ENCODE measurements around the gene RAB20. TPM values are rescaled to one million over a fixed set of nuclear protein-coding genes. Genes with fewer than 3 reads are reported as not detected.

The RAB20 gene
- total and polyA plus RNA-seq, 2 of the 8 experiments (the other 6 are each of a cell fraction or from before 2014, with no cell fraction given), result 14.8 to 27.9 TPM

DNA sequence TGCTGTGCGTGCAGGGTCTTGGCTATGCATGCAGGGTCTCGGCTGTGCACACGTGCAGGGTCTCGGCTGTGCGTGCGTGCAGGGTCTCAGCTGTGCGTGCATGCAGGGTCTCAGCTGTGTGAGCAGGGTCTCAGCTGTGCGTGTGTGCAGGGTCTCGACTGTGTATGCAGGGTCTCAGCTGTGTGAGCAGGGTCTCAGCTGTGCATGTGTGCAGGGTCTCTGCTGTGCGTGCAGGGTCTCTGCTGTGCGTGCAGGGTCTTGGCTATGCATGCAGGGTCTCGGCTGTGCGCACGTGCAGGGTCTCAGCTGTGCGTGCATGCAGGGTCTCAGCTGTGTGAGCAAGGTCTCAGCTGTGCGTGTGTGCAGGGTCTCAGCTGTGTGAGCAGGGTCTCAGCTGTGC, 42.5 kb downstream of the RAB20 start (continued):
- TF ChIP-seq NRF1 (IDR thresholded peaks at IDR 0.05; ENCODE audit: low read depth, low read length) (no peak), SIN3A (conservative IDR thresholded peaks at IDR 0.05 in 1 of 2, IDR thresholded peaks at IDR 0.05 in 1 of 2; ENCODE audit: low read depth in 1 of 2, low read length in 2 of 2) (no peak), CBX8 (IDR thresholded peaks at IDR 0.05; ENCODE audit: borderline replicate concordance, low read depth, low read length) (no peak), KDM5A (IDR thresholded peaks at IDR 0.05; ENCODE audit: low read length) (no peak), BCL11A (IDR thresholded peaks at IDR 0.05; ENCODE audit: low read depth in 2 of 2, low read length in 2 of 2) (no peak), JUN (IDR thresholded peaks at IDR 0.05; ENCODE audit: low read depth, low read length) (no peak)
- TF ChIP-seq, protein P1, sequence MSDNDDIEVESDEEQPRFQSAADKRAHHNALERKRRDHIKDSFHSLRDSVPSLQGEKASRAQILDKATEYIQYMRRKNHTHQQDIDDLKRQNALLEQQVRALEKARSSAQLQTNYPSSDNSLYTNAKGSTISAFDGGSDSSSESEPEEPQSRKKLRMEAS (IDR thresholded peaks at IDR 0.05), result no peak
- TF ChIP-seq, protein P2, sequence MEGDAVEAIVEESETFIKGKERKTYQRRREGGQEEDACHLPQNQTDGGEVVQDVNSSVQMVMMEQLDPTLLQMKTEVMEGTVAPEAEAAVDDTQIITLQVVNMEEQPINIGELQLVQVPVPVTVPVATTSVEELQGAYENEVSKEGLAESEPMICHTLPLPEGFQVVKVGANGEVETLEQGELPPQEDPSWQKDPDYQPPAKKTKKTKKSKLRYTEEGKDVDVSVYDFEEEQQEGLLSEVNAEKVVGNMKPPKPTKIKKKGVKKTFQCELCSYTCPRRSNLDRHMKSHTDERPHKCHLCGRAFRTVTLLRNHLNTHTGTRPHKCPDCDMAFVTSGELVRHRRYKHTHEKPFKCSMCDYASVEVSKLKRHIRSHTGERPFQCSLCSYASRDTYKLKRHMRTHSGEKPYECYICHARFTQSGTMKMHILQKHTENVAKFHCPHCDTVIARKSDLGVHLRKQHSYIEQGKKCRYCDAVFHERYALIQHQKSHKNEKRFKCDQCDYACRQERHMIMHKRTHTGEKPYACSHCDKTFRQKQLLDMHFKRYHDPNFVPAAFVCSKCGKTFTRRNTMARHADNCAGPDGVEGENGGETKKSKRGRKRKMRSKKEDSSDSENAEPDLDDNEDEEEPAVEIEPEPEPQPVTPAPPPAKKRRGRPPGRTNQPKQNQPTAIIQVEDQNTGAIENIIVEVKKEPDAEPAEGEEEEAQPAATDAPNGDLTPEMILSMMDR (IDR thresholded peaks at IDR 0.05; ENCODE audit: control extremely low read depth in 1 of 3, insufficient read depth in 1 of 3, low read depth in 1 of 3, low read length in 3 of 3), result no peak
